B cell (primary cell): ENCODE results near the gene LITAF. TPM values are rescaled to one million over a fixed set of nuclear protein-coding genes. Genes with fewer than 3 reads are reported as not detected.
A peak's percentile ranks its signal among the peaks of the same experiment; 100 is the strongest.

Experiments
- ATAC-seq: fragments of 200-7000 bp; cut with Tn5 transposase; one replicate; pipeline ENCODE4 v1.10.0; 2021; ENCODE audit warnings: low read depth, mild to moderate bottlenecking, moderate number of reproducible peaks, moderate library complexity
- CTCF ChIA-PET: fragments of 350-600 bp; sonication (Branson Sonifier 250); formaldehyde crosslinking; loops from one replicate; lab custom pipeline; 2021; ENCODE audit warnings: antibody characterized with exemption, inconsistent platforms; lab: Charles Lee
- POLR2A ChIA-PET: fragments of 350-600 bp; sonication (Branson Sonifier 250); formaldehyde crosslinking; loops from one replicate; lab custom pipeline; 2021; ENCODE audit warnings: antibody characterized with exemption; lab: Charles Lee
- DNase-seq: peaks from one replicate; pipeline ENCODE4 v3.0.0; 2013
- H2AFZ ChIP-seq: 2 replicates; pipeline ENCODE4 v1.6.1; 2012; ENCODE audit warnings: mild to moderate bottlenecking, low read depth, low read length; ENCODE audit not compliant: insufficient read depth, poor library complexity, severe bottlenecking
- H3K27ac ChIP-seq, 2 donors: 1 replicate in 1 of 2; 2 replicates in 1 of 2; pipeline ENCODE4 v1.5.1; 2012 to 2013; ENCODE audit warnings: low read length in 2 of 2, mild to moderate bottlenecking in 2 of 2, moderate library complexity in 1 of 2
- H3K27me3 ChIP-seq, 4 experiments: fragments of 200-600 bp in 1 of 4; sonication (generic) in 1 of 4; replicated peaks in 1 of 4; 1 replicate in 2 of 4; 2 replicates in 2 of 4; pipeline versions ENCODE4 v1.6.1 to v1.7.0; 2013 to 2016; ENCODE audit warnings: low read length in 3 of 4, mild to moderate bottlenecking in 2 of 4, mixed read lengths in 1 of 4, moderate library complexity in 1 of 4; ENCODE audit not compliant: insufficient read depth in 4 of 4, control insufficient read depth in 3 of 4; ENCODE audit errors: control extremely low read depth in 1 of 4
- H3K36me3 ChIP-seq, 2 experiments: replicated peaks in 1 of 2; 1 replicate in 1 of 2; 2 replicates in 1 of 2; pipeline versions ENCODE4 v1.6.1 to v1.7.1; 2013; ENCODE audit warnings: low read length in 1 of 2; ENCODE audit not compliant: insufficient read depth in 2 of 2, control insufficient read depth in 1 of 2; ENCODE audit errors: control extremely low read depth in 1 of 2, extremely low read depth in 1 of 2
- H3K4me1 ChIP-seq, 2 donors: fragments of 200-600 bp in 1 of 2; sonication (generic) in 1 of 2; 1 replicate in 1 of 2; 2 replicates in 1 of 2; pipeline versions ENCODE4 v1.5.1 to v1.6.1; 2013 to 2017; ENCODE audit warnings: low read length in 2 of 2; ENCODE audit not compliant: control insufficient read depth in 2 of 2, insufficient read depth in 2 of 2
- H3K4me2 ChIP-seq: replicated peaks from 2 replicates; pipeline ENCODE3; 2012; ENCODE audit warnings: mild to moderate bottlenecking, low read depth, low read length; ENCODE audit not compliant: poor library complexity, severe bottlenecking
- H3K4me3 ChIP-seq, 5 experiments: fragments of 200-600 bp in 1 of 5; sonication (generic) in 1 of 5; 1 replicate in 3 of 5; 2 replicates in 2 of 5; pipeline versions ENCODE4 v1.5.1 to v1.7.0; 2011 to 2016; ENCODE audit warnings: low read length in 4 of 5, mild to moderate bottlenecking in 4 of 5, low read depth in 2 of 5, control low read depth in 1 of 5, moderate library complexity in 1 of 5; ENCODE audit not compliant: insufficient read depth in 1 of 5; ENCODE audit errors: control extremely low read depth in 1 of 5, extremely low read depth in 1 of 5
- H3K79me2 ChIP-seq: fragments of 200-600 bp; sonication (generic); one replicate; pipeline ENCODE4 v1.6.0; 2016; ENCODE audit warnings: low read length; ENCODE audit not compliant: control insufficient read depth, insufficient read depth
- H3K9ac ChIP-seq: fragments of 200-600 bp; sonication (generic); 2 replicates; pipeline ENCODE4 v1.6.1; 2017; ENCODE audit warnings: mild to moderate bottlenecking, low read length, moderate library complexity
- H3K9me3 ChIP-seq, 3 donors: one replicate each; pipeline versions ENCODE4 v1.6.1 to v1.7.1; 2013; ENCODE audit warnings: low read length in 2 of 3; ENCODE audit not compliant: control insufficient read depth in 2 of 3, insufficient read depth in 1 of 3; ENCODE audit errors: control extremely low read depth in 1 of 3
- H4K20me1 ChIP-seq: 2 replicates; pipeline ENCODE4 v1.6.0; 2012; ENCODE audit warnings: mild to moderate bottlenecking, low read length; ENCODE audit not compliant: insufficient read depth, control insufficient read depth, poor library complexity, severe bottlenecking
- H3K27ac Mint-ChIP-seq: one replicate; pipeline ENCODE4 v1.8.0; 2021; ENCODE audit warnings: mixed read lengths
- H3K27me3 Mint-ChIP-seq: one replicate; pipeline ENCODE4 v1.8.0; 2021; ENCODE audit warnings: mixed read lengths
- H3K4me1 Mint-ChIP-seq: one replicate; pipeline ENCODE4 v1.8.0; 2021; ENCODE audit warnings: mixed read lengths
- H3K4me3 Mint-ChIP-seq: one replicate; pipeline ENCODE4 v1.8.0; 2021; ENCODE audit warnings: mixed read lengths
- H3K9me3 Mint-ChIP-seq: one replicate; pipeline ENCODE4 v1.8.0; 2022; ENCODE audit warnings: mixed read lengths; ENCODE audit not compliant: insufficient read depth
- EZH2 ChIP-seq: IDR thresholded peaks from 2 replicates; pipeline ENCODE4 v1.6.1; 2012; ENCODE audit warnings: borderline replicate concordance, low read depth, mild to moderate bottlenecking, moderate library complexity, low read length; ENCODE audit not compliant: insufficient read depth, poor library complexity, severe bottlenecking
- WGBS: methylation state at CpG from one replicate; pipeline ENCODE4 v1.1.5; 2013; ENCODE audit warnings: missing lambda C conversion rate; ENCODE audit not compliant: insufficient coverage; 5-methylcytosine and 5-hydroxymethylcytosine counted together
- intact Hi-C: fragments of 100-400 bp; cut with micrococcal nuclease; formaldehyde crosslinking; loops from one replicate; pipeline ENCODE4 v1.10.0; 2022
- polyA plus RNA-seq: library from polyadenylated mRNA; depleted of rRNA; stranded (reverse); fragments of >200 nt; gene quantifications from 2 replicates; pipeline ENCODE4 v1.2.3, GENCODE V29; 2012
- total RNA-seq, 2 donors: library from RNA; stranded (reverse); fragments of 120-200 nt in 1 of 2; gene quantifications; 1 replicate in 1 of 2; 2 replicates in 1 of 2; pipeline versions ENCODE4 v1.2.3 to v1.2.4, GENCODE V29; 2013 to 2022
- TF ChIP-seq, protein P1 (sequence below): fragments of 200-600 bp; IDR thresholded peaks from one replicate; pipeline ENCODE4 v1.8.0; 2022; ENCODE audit warnings: antibody characterized with exemption, mild to moderate bottlenecking

Gene LITAF
- total and polyA plus RNA-seq, 2 donors (not counting 1 experiment from before 2014, with no cell fraction given) = 93.6 to 125 TPM

DNA sequence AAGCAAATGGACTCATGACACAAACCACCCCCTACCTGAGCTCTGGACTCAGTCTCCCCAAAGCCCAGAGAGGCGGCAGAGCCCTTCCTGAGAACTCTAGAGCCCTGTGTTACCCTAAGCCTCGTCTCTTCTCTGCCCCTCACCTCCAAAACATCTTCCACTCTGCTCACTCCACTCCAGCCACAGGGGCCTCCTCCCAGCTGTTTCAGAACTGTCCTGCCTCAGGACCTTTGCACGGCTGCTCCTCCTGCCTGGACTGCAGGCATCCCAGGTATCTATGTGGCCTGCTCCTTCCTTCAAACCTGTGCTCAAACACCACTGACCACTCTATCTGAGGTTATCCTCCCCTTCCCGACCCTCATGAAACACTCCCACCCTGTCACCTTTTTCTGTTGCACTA lies 12.9 kb upstream of the LITAF start:
- Histone ChIP-seq H4K20me1 (no peaks in the 10 kb centered on the region), H3K9ac (no peak overlapping the region), H3K9me3 (no peaks in the 10 kb centered on the region), H2AFZ (no peak overlapping the region), H3K27me3 (no peaks in the 10 kb centered on the region), H3K4me1 (peaks cover 0 to 6% of the 10 kb centered on the region in 2 donors), H3K27ac (no peak overlapping the region), H3K79me2 (no peaks in the 10 kb centered on the region), H3K4me2 (no peak overlapping the region), H3K36me3 (no peaks in the 10 kb centered on the region), H3K4me3 (no peak overlapping the region)
- intact Hi-C loops = no loop called here
- ChIA-PET POLR2A (no interaction called here), CTCF (interaction anchor here (0.7 to 1.2 kb wide), 2 partner anchors 40 to 635 kb away, joined by 3 read pairs; no protein-coding TSS in a partner anchor)
- no peaks in the 10 kb centered on the region for H3K9me3 Mint-ChIP-seq
- no peak for ATAC-seq
- H3K4me1 Mint-ChIP-seq = peaks cover 15% of the 10 kb centered on the region
- no peak for TF ChIP-seq EZH2
- TF ChIP-seq, protein P1, sequence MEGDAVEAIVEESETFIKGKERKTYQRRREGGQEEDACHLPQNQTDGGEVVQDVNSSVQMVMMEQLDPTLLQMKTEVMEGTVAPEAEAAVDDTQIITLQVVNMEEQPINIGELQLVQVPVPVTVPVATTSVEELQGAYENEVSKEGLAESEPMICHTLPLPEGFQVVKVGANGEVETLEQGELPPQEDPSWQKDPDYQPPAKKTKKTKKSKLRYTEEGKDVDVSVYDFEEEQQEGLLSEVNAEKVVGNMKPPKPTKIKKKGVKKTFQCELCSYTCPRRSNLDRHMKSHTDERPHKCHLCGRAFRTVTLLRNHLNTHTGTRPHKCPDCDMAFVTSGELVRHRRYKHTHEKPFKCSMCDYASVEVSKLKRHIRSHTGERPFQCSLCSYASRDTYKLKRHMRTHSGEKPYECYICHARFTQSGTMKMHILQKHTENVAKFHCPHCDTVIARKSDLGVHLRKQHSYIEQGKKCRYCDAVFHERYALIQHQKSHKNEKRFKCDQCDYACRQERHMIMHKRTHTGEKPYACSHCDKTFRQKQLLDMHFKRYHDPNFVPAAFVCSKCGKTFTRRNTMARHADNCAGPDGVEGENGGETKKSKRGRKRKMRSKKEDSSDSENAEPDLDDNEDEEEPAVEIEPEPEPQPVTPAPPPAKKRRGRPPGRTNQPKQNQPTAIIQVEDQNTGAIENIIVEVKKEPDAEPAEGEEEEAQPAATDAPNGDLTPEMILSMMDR = no peak
- no peak for DNase-seq
- H3K27ac Mint-ChIP-seq = peak overlapping the region; percentile 50
- WGBS = 95% methylated on average over 3 of the region's 4 CpGs
- H3K27me3 Mint-ChIP-seq = peaks cover 4% of the 10 kb centered on the region
- no peak overlapping the region for H3K4me3 Mint-ChIP-seq

DNA sequence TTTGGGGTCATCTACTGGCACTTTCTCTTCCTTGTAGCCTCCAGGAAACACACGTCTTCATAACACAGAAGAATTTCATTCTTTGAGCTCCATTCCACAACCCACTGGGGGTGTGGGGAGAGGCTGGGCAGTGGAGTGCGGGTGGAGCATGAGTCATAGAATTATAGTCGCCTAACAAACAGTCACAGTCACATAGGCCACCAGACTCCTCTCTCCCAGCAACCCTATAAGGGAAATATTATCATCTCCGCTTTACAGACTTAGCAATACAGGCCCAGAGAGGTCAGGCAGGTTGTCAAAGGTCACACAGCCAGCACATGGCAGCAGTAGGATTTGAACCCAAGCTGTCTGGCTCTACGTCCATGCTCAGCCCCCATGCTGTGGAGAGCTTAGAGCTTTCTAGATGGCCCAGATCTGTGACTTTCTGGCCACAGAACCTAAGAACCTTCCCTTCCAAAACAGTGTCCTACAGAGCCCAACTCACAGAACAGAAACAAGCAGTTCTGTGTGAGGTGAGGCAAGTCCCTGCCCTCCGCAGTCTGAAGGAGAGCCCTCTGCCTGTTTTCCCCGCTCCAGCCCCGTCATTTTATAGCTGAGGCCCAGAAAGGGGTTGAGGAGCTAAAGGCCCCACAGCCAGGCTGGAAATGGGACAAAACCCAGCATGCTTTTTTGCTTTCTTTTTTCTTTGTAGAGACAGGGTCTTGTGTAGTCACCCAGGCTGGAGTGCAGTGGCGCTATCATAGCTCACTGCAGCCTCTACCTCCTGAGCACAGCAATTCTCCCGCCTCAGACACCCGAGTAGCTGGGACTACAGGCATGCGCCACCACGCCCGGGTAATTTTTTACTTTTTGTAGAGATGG lies 10.7 kb upstream of the LITAF start:
- H3K9me3 Mint-ChIP-seq = no peaks in the 10 kb centered on the region
- peaks cover 14% of the 10 kb centered on the region for H3K4me1 Mint-ChIP-seq
- TF ChIP-seq EZH2 = no peak
- TF ChIP-seq, protein P1 = no peak
- H3K4me1 ChIP-seq = peaks cover 0 to 6% of the 10 kb centered on the region in 2 donors
- H4K20me1 ChIP-seq = no peaks in the 10 kb centered on the region
- H3K27me3 Mint-ChIP-seq = peaks cover 4% of the 10 kb centered on the region
- H3K4me3 Mint-ChIP-seq = no peak overlapping the region
- H3K79me2 ChIP-seq = no peaks in the 10 kb centered on the region
- peak overlapping the region; percentile 62 for H3K27ac Mint-ChIP-seq
- no peak overlapping the region for H2AFZ ChIP-seq
- ChIA-PET POLR2A (interaction anchor here (0.6 to 1.4 kb wide), 2 partner anchors 10 to 213 kb away, joined by 5 to 6 read pairs; no protein-coding TSS in a partner anchor), CTCF (interaction anchor here (0.9 to 1.5 kb wide), 4 partner anchors 9 to 44 kb away, joined by 3 to 4 read pairs (median 4); no protein-coding TSS in a partner anchor)
- 90% methylated on average over 5 of the region's 14 CpGs for WGBS
- no peak overlapping the region for H3K4me3 ChIP-seq
- no peaks in the 10 kb centered on the region for H3K9me3 ChIP-seq
- H3K36me3 ChIP-seq = no peaks in the 10 kb centered on the region
- H3K4me2 ChIP-seq = no peak overlapping the region
- H3K27me3 ChIP-seq = no peaks in the 10 kb centered on the region
- intact Hi-C loops = no loop called here
- no peak for DNase-seq
- peak; percentile 53 for ATAC-seq
- H3K9ac ChIP-seq = no peak overlapping the region
- no peak overlapping the region for H3K27ac ChIP-seq
